HG03196 (cell line): ENCODE data around the gene MDN1.
"Not testable (repeated sequence)": the region's sequence is repeated elsewhere in the genome, so short reads cannot be mapped to it uniquely, and the experiment has no call there.

ENCODE experiments used
- ATAC-seq: cut with Tn5 transposase; IDR thresholded peaks from one replicate; pipeline ENCODE4 v1.9.1; 2021; ENCODE audit not compliant: unreplicated experiment

Gene MDN1

GRCh38 chr6:89775150-89775549 is 44.4 kb downstream of the MDN1 start:
- ATAC-seq: no peak

- ATAC-seq: no peak
Observed at GRCh38 chr6:89769572-89769971, 50.0 kb downstream of the MDN1 start.

GRCh38 chr6:89768324-89768723 is 51.3 kb downstream of the MDN1 start:
- ATAC-seq: no peak

- ATAC-seq: no peak
Observed at GRCh38 chr6:89763550-89763949, 56.0 kb downstream of the MDN1 start.

GRCh38 chr6:89758830-89759229 is 60.8 kb downstream of the MDN1 start:
- no peak for ATAC-seq

GRCh38 chr6:89750338-89750737 is 69.3 kb downstream of the MDN1 start:
- ATAC-seq: no peak

- ATAC-seq: no peak
Observed at GRCh38 chr6:89749918-89750317, 69.7 kb downstream of the MDN1 start.

- ATAC-seq: no peak
Observed at GRCh38 chr6:89745716-89746115, 73.9 kb downstream of the MDN1 start.

- no peak for ATAC-seq
Observed at GRCh38 chr6:89745096-89745495, 74.5 kb downstream of the MDN1 start.

GRCh38 chr6:89736893-89737292 is 82.7 kb downstream of the MDN1 start:
- no peak for ATAC-seq

GRCh38 chr6:89734526-89734925 is 85.1 kb downstream of the MDN1 start:
- ATAC-seq: no peak

- no peak for ATAC-seq
Observed at GRCh38 chr6:89731924-89732567, 87.5 kb downstream of the MDN1 start.

GRCh38 chr6:89731262-89731661 is 88.3 kb downstream of the MDN1 start:
- not testable (repeated sequence) for ATAC-seq

- ATAC-seq: no peak
Observed at GRCh38 chr6:89729818-89730217, 89.8 kb downstream of the MDN1 start.

GRCh38 chr6:89727501-89727900 is 92.1 kb downstream of the MDN1 start:
- no peak for ATAC-seq

- ATAC-seq: no peak
Observed at GRCh38 chr6:89724981-89725380, 94.6 kb downstream of the MDN1 start.

- ATAC-seq: no peak
Observed at GRCh38 chr6:89723046-89723445, 96.5 kb downstream of the MDN1 start.

- ATAC-seq: no peak
Observed at GRCh38 chr6:89716532-89716931, 103.1 kb downstream of the MDN1 start.

GRCh38 chr6:89711801-89712200 is 107.8 kb downstream of the MDN1 start:
- ATAC-seq: no peak

GRCh38 chr6:89708316-89708715 is 111.3 kb downstream of the MDN1 start:
- ATAC-seq: no peak

- no peak for ATAC-seq
Observed at GRCh38 chr6:89707766-89708165, 111.8 kb downstream of the MDN1 start.

- no peak for ATAC-seq
Observed at GRCh38 chr6:89706121-89706520, 113.5 kb downstream of the MDN1 start.

GRCh38 chr6:89703292-89703691 is 116.3 kb downstream of the MDN1 start:
- ATAC-seq: no peak
